IMR-90 (cell line): ENCODE data around the gene SCAF4. TPM values are rescaled to one million over a fixed set of nuclear protein-coding genes. Genes with fewer than 3 reads are reported as not detected.

ENCODE experiments used
- ATAC-seq: fragments of 200-7000 bp; cut with Tn5 transposase; 2 replicates; pipeline ENCODE4 v1.9.1; 2020; ENCODE audit warnings: low read depth, mild to moderate bottlenecking, moderate library complexity
- BruUV-seq: library from RNA; stranded (reverse); fragments of 400-500 nt; replicated peaks from 2 replicates; lab custom pipeline; 2021; lab: Mats Ljungman, UMichigan
- CTCF ChIA-PET: fragments of 300-600 bp; formaldehyde crosslinking; extraction: SDS; loops from one replicate; lab custom pipeline; 2021; ENCODE audit warnings: antibody characterized with exemption; lab: Yijun Ruan, JAX
- POLR2A ChIA-PET: fragments of 300-600 bp; sonication (Branson Sonifier 250); formaldehyde crosslinking; loops from one replicate; lab custom pipeline; 2022; ENCODE audit warnings: antibody characterized with exemption; ENCODE audit not compliant: unreplicated experiment; lab: Charles Lee
- DNase-seq: peaks from one replicate; pipeline ENCODE4 v3.0.0; 2013
- H2AFZ ChIP-seq: replicated peaks from 2 replicates; pipeline ENCODE3; 2013; ENCODE audit warnings: low read length, mild to moderate bottlenecking; ENCODE audit not compliant: poor library complexity
- H2AK5ac ChIP-seq: 2 replicates; pipeline ENCODE4 v1.6.1; 2013; ENCODE audit warnings: low read depth, low read length, inconsistent platforms
- H2AK9ac ChIP-seq: replicated peaks from 2 replicates; pipeline ENCODE3; 2013; ENCODE audit warnings: mild to moderate bottlenecking, low read depth, low read length, moderate library complexity; ENCODE audit not compliant: poor library complexity
- H2BK120ac ChIP-seq: 2 replicates; pipeline ENCODE4 v1.6.1; 2013; ENCODE audit warnings: low read depth, low read length, inconsistent platforms
- H2BK15ac ChIP-seq: 3 replicates; pipeline ENCODE4 v1.6.1; 2013; ENCODE audit warnings: low read depth, low read length, inconsistent platforms
- H2BK20ac ChIP-seq: 2 replicates; pipeline ENCODE4 v1.6.1; 2013; ENCODE audit warnings: low read depth, mild to moderate bottlenecking, inconsistent platforms, low read length, moderate library complexity
- H2BK5ac ChIP-seq: 2 replicates; pipeline ENCODE4 v1.6.1; 2013; ENCODE audit warnings: mild to moderate bottlenecking, low read depth, low read length, inconsistent platforms; ENCODE audit not compliant: poor library complexity, severe bottlenecking
- H3K14ac ChIP-seq: replicated peaks from 2 replicates; pipeline ENCODE4 v1.6.1; 2013; ENCODE audit warnings: low read depth, low read length, inconsistent platforms
- H3K18ac ChIP-seq: 2 replicates; pipeline ENCODE4 v1.6.1; 2013; ENCODE audit warnings: low read depth, low read length, control low read depth
- H3K23ac ChIP-seq: 2 replicates; pipeline ENCODE4 v1.6.1; 2013; ENCODE audit warnings: low read depth, low read length, inconsistent platforms
- H3K27ac ChIP-seq: 2 replicates; pipeline ENCODE4 v1.5.1; 2013; ENCODE audit warnings: mild to moderate bottlenecking, control low read depth, low read length; ENCODE audit not compliant: insufficient read depth
- H3K27me3 ChIP-seq: 2 replicates; pipeline ENCODE4 v1.6.1; 2013; ENCODE audit warnings: low read length; ENCODE audit not compliant: control insufficient read depth, insufficient read depth
- H3K36me3 ChIP-seq: 2 replicates; pipeline ENCODE4 v1.6.1; 2013; ENCODE audit warnings: low read length, mixed read lengths; ENCODE audit not compliant: control insufficient read depth, insufficient read depth
- H3K4ac ChIP-seq: 2 replicates; pipeline ENCODE4 v1.6.1; 2013; ENCODE audit warnings: low read depth, low read length, inconsistent platforms
- H3K4me1 ChIP-seq: 2 replicates; pipeline ENCODE4 v1.6.1; 2013; ENCODE audit warnings: low read length, mixed read lengths; ENCODE audit not compliant: control insufficient read depth, insufficient read depth
- H3K4me2 ChIP-seq: 2 replicates; pipeline ENCODE4 v1.6.1; 2013; ENCODE audit warnings: low read depth, mild to moderate bottlenecking, control low read depth, low read length, moderate library complexity
- H3K4me3 ChIP-seq: 2 replicates; pipeline ENCODE4 v1.5.1; 2013; ENCODE audit warnings: low read depth, mild to moderate bottlenecking, control low read depth, low read length, moderate library complexity; ENCODE audit not compliant: insufficient read depth
- H3K56ac ChIP-seq: 2 replicates; pipeline ENCODE4 v1.6.1; 2013; ENCODE audit warnings: low read length, inconsistent platforms; ENCODE audit not compliant: insufficient read depth; ENCODE audit errors: extremely low read depth
- H3K79me1 ChIP-seq, 2 experiments: 2 replicates each; pipeline ENCODE4 v1.6.1; 2013; ENCODE audit warnings: low read length in 2 of 2, inconsistent platforms in 1 of 2, low read depth in 1 of 2
- H3K9ac ChIP-seq: 2 replicates; pipeline ENCODE4 v1.6.1; 2013; ENCODE audit warnings: low read depth, low read length, control low read depth
- H3K9me1 ChIP-seq: 2 replicates; pipeline ENCODE4 v1.6.1; 2013; ENCODE audit warnings: low read length, inconsistent platforms; ENCODE audit not compliant: insufficient read depth
- H3K9me3 ChIP-seq: 2 replicates; pipeline ENCODE4 v1.6.1; 2013; ENCODE audit warnings: low read length; ENCODE audit not compliant: control insufficient read depth, insufficient read depth
- H4K20me1 ChIP-seq: 2 replicates; pipeline ENCODE4 v1.6.1; 2013; ENCODE audit warnings: low read length, inconsistent platforms; ENCODE audit not compliant: insufficient read depth
- H4K5ac ChIP-seq: 2 replicates; pipeline ENCODE4 v1.6.1; 2013; ENCODE audit warnings: mild to moderate bottlenecking, low read depth, low read length, control low read depth
- H4K8ac ChIP-seq, 2 experiments: 2 replicates each; pipeline ENCODE4 v1.6.1; 2013; ENCODE audit warnings: low read depth in 2 of 2, low read length in 2 of 2, control low read depth in 1 of 2, inconsistent platforms in 1 of 2
- H4K91ac ChIP-seq: 2 replicates; pipeline ENCODE4 v1.6.1; 2013; ENCODE audit warnings: low read depth, low read length, inconsistent platforms; ENCODE audit not compliant: insufficient read depth
- CEBPB ChIP-seq: IDR thresholded peaks from 2 replicates; pipeline ENCODE4 v1.6.1; 2012; ENCODE audit warnings: low read depth, low read length, improper control_type of control experiment
- CHD1 ChIP-seq: IDR thresholded peaks from 2 replicates; pipeline ENCODE4 v1.6.1; 2012; ENCODE audit warnings: low read depth, low read length, improper control_type of control experiment
- MAFK ChIP-seq: IDR thresholded peaks from 2 replicates; pipeline ENCODE4 v1.6.1; 2012; ENCODE audit warnings: low read depth, low read length, improper control_type of control experiment
- MXI1 ChIP-seq: IDR thresholded peaks from 2 replicates; pipeline ENCODE4 v1.6.1; 2012; ENCODE audit warnings: low read depth, mild to moderate bottlenecking, low read length, moderate library complexity, borderline replicate concordance
- NFE2L2 ChIP-seq: fragments of 150-350 bp; IDR thresholded peaks from 2 replicates; pipeline ENCODE4 v1.6.1; 2016; ENCODE audit warnings: low read depth, mild to moderate bottlenecking, low read length
- POLR2A ChIP-seq: IDR thresholded peaks from 2 replicates; pipeline ENCODE4 v1.6.1; 2012; ENCODE audit warnings: mild to moderate bottlenecking, low read depth, low read length
- RCOR1 ChIP-seq: IDR thresholded peaks from 2 replicates; pipeline ENCODE4 v1.6.1; 2012; ENCODE audit warnings: mild to moderate bottlenecking, low read length, improper control_type of control experiment; ENCODE audit not compliant: insufficient replicate concordance
- SMC3 ChIP-seq: fragments of 150-350 bp; IDR thresholded peaks from 2 replicates; pipeline ENCODE4 v1.6.1; 2016; ENCODE audit warnings: low read depth, mild to moderate bottlenecking, antibody characterized with exemption, low read length, moderate library complexity
- WGBS, 2 experiments: methylation state at CpG; one replicate each; pipeline versions ENCODE4 v1.1.5 to v1.1.7; 2013; ENCODE audit warnings: missing lambda C conversion rate in 2 of 2; ENCODE audit not compliant: insufficient read length in 1 of 2; ENCODE audit errors: extremely low coverage in 2 of 2; 5-methylcytosine and 5-hydroxymethylcytosine counted together
- dilution Hi-C: fragments of 300-500 bp; cut with HindIII; formaldehyde crosslinking; loops from one replicate; pipeline ENCODE4 v1.14.3; 2018; ENCODE audit warnings: low sequenced_read_pairs; ENCODE audit not compliant: unreplicated experiment
- in situ Hi-C: fragments of 300-500 bp; cut with MboI; formaldehyde crosslinking; loops from 3 replicates; pipeline ENCODE4 v1.14.3; 2019; ENCODE audit warnings: low sequenced_read_pairs, inconsistent platforms, mixed read lengths
- intact Hi-C: fragments of 100-400 bp; cut with micrococcal nuclease; formaldehyde crosslinking; loops from 2 replicates; pipeline ENCODE4 v1.10.0; 2022
- polyA plus RNA-seq, 3 experiments: library from polyadenylated mRNA; depleted of rRNA; stranded (reverse); fragments of >200 nt; gene quantifications; 2 replicates each; pipeline ENCODE4 v1.2.3, GENCODE V29; 2012; ENCODE audit warnings: low replicate concordance in 1 of 3
- total RNA-seq: library from RNA; depleted of rRNA; stranded (reverse); fragments of >200 nt; gene quantifications from 2 replicates; pipeline ENCODE4 v1.2.3, GENCODE V29; 2012
- TF ChIP-seq, protein P1 (sequence below): conservative IDR thresholded peaks from 2 replicates; pipeline ENCODE4 v1.5.1; 2012; ENCODE audit warnings: mild to moderate bottlenecking, low read depth, low read length, improper control_type of control experiment
- TF ChIP-seq, protein P2 (sequence below): fragments of 150-350 bp; IDR thresholded peaks from 2 replicates; pipeline ENCODE4 v1.6.1; 2017; ENCODE audit warnings: mild to moderate bottlenecking, antibody characterized with exemption, low read length, low read depth

The SCAF4 gene
- total and polyA plus RNA-seq, 2 of the 4 experiments (the other 2 are of a cell fraction), result 2.7 to 12.1 TPM

DNA sequence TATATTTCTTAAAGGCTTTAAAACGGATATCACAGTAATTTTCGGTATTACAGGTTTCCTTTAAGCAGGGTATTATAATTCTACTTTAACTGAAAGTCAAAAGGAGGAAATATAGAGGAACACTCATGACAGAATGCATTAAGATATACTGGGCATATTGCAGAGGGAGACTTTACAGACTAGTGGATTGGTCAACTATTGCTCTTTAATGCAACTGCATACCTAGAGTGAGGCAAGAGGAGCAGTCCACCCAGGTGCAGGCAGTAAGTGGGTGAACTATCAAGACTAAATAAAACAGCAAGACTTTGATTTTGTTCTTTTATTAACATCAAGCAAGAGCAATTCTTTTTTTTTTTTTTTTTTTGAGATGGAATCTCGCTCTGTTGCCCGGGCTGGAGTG lies 10.5 kb downstream of the SCAF4 start:
- DNase-seq (no peak), ATAC-seq (no peak)
- H3K56ac ChIP-seq, result no peak overlapping the region
- H3K4me1 ChIP-seq, result no peaks in the 10 kb centered on the region
- no peak overlapping the region for H3K9ac ChIP-seq
- H2AK5ac ChIP-seq, result no peak overlapping the region
- BruUV-seq, result no TSS peak
- no peaks in the 10 kb centered on the region for H3K27me3 ChIP-seq
- H3K4me2 ChIP-seq, result no peak overlapping the region
- no peak overlapping the region for H4K8ac ChIP-seq
- ChIA-PET CTCF (no interaction called here), POLR2A (no interaction called here)
- H3K79me1 ChIP-seq, result peaks cover 0 to 31% of the 10 kb centered on the region in 2 experiments; a peak in 2 of 4 replicates
- H3K36me3 ChIP-seq, result peaks cover 1% of the 10 kb centered on the region; the same call in 1 of the 2 replicates
- H3K27ac ChIP-seq, result no peak overlapping the region
- no peak overlapping the region for H2AFZ ChIP-seq
- peaks cover 79% of the 10 kb centered on the region for H4K20me1 ChIP-seq
- no peak overlapping the region for H3K18ac ChIP-seq
- no peaks in the 10 kb centered on the region for H3K9me3 ChIP-seq
- no peak overlapping the region for H3K4ac ChIP-seq
- H3K23ac ChIP-seq, result no peak overlapping the region
- no CpG with 5 or more reads among the region's 4 CpGs for WGBS, 2 experiments
- H2BK120ac ChIP-seq, result no peak overlapping the region
- no peak overlapping the region for H4K91ac ChIP-seq
- no peak overlapping the region for H3K14ac ChIP-seq
- dilution Hi-C loops, result no loop called here
- H2BK15ac ChIP-seq, result no peak overlapping the region
- TF ChIP-seq, protein P1, sequence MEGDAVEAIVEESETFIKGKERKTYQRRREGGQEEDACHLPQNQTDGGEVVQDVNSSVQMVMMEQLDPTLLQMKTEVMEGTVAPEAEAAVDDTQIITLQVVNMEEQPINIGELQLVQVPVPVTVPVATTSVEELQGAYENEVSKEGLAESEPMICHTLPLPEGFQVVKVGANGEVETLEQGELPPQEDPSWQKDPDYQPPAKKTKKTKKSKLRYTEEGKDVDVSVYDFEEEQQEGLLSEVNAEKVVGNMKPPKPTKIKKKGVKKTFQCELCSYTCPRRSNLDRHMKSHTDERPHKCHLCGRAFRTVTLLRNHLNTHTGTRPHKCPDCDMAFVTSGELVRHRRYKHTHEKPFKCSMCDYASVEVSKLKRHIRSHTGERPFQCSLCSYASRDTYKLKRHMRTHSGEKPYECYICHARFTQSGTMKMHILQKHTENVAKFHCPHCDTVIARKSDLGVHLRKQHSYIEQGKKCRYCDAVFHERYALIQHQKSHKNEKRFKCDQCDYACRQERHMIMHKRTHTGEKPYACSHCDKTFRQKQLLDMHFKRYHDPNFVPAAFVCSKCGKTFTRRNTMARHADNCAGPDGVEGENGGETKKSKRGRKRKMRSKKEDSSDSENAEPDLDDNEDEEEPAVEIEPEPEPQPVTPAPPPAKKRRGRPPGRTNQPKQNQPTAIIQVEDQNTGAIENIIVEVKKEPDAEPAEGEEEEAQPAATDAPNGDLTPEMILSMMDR, result no peak
- no peak for TF ChIP-seq POLR2A
- TF ChIP-seq CEBPB, result no peak
- TF ChIP-seq MXI1, result no peak
- TF ChIP-seq, protein P2, sequence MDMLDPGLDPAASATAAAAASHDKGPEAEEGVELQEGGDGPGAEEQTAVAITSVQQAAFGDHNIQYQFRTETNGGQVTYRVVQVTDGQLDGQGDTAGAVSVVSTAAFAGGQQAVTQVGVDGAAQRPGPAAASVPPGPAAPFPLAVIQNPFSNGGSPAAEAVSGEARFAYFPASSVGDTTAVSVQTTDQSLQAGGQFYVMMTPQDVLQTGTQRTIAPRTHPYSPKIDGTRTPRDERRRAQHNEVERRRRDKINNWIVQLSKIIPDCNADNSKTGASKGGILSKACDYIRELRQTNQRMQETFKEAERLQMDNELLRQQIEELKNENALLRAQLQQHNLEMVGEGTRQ, result no peak
- no peak for TF ChIP-seq CHD1
- no peak for TF ChIP-seq RCOR1
- TF ChIP-seq NFE2L2, result no peak
- no peak for TF ChIP-seq SMC3
- TF ChIP-seq MAFK, result no peak
- no peak overlapping the region for H2AK9ac ChIP-seq
- H2BK5ac ChIP-seq, result no peak overlapping the region
- intact Hi-C loops, result loop anchor here (5.0 kb wide), 1 partner anchor 54 kb away; no protein-coding TSS in a partner anchor
- no peak overlapping the region for H3K4me3 ChIP-seq
- in situ Hi-C loops, result no loop called here
- H2BK20ac ChIP-seq, result no peak overlapping the region
- H3K9me1 ChIP-seq, result peaks cover 4% of the 10 kb centered on the region; the same call in 1 of the 2 replicates
- H4K5ac ChIP-seq, result no peak overlapping the region
